Natural killer cell treated with Interleukin-12 subunit alpha and Interleukin-12 subunit beta and Interleukin-15 and Interleukin-18, amount 100 ng/mL, for 72 hours (primary cell): Measurements from ENCODE around the gene SETX. TPM values are rescaled to one million over a fixed set of nuclear protein-coding genes. Genes with fewer than 3 reads are reported as not detected.
"Not testable (repeated sequence)": the region's sequence is repeated elsewhere in the genome, so short reads cannot be mapped to it uniquely, and the experiment has no call there.

Experiments used
- ATAC-seq, 2 donors: fragments of 150-1000 bp; cut with Tn5 transposase in 1 of 2; sonication (Bioruptor Pico), chemical (Tn5 transposase) in 1 of 2; 2 replicates each; pipeline ENCODE4 v1.10.0; 2021
- DNase-seq: peaks from one replicate; pipeline ENCODE4 v3.0.0; 2022; ENCODE audit warnings: low spot score
- H3K27ac Mint-ChIP-seq, 2 donors: 1 replicate in 1 of 2; 2 replicates in 1 of 2; pipeline ENCODE4 v1.8.0; 2022; ENCODE audit warnings: mixed read lengths in 2 of 2, mild to moderate bottlenecking in 1 of 2, moderate library complexity in 1 of 2
- H3K27me3 Mint-ChIP-seq, 2 donors: 1 replicate in 1 of 2; 2 replicates in 1 of 2; pipeline ENCODE4 v1.8.0; 2022; ENCODE audit warnings: mixed read lengths in 2 of 2
- H3K36me3 Mint-ChIP-seq: one replicate; pipeline ENCODE4 v1.8.0; 2022; ENCODE audit warnings: mixed read lengths
- H3K4me1 Mint-ChIP-seq, 2 donors: 1 replicate in 1 of 2; 2 replicates in 1 of 2; pipeline ENCODE4 v1.8.0; 2022; ENCODE audit warnings: low read depth in 2 of 2, mixed read lengths in 2 of 2, mild to moderate bottlenecking in 1 of 2
- H3K4me3 Mint-ChIP-seq: one replicate; pipeline ENCODE4 v1.8.0; 2022; ENCODE audit warnings: mixed read lengths
- H3K9me3 Mint-ChIP-seq: 2 replicates; pipeline ENCODE4 v1.8.0; 2022; ENCODE audit warnings: mixed read lengths
- total RNA-seq, 2 donors: library from RNA; stranded (reverse); gene quantifications; one replicate each; pipeline ENCODE4 v1.2.3, GENCODE V29; 2022

Gene SETX
- total RNA-seq, 2 donors from 2014 or later = 66.1 to 67.4 TPM

DNA sequence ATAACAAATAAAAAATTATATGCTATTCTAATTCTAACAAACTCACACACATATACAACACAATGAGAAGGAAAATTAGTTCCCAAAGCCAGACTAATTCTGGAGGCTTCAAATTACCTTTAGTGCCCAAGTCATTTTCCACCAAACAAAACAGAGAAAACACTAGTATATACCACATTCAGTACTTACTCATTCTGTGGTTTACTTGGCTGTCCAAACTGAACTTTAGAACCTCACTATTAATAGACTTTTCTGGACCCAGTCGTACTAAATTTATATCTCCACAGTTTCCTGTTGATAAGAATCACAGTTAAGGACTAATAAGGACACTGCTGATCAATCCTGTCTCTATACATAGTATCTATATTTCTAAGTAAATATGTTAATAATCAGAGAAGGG lies 66.4 kb downstream of the SETX start:
- peaks cover 9 to 11% of the 10 kb centered on the region in 2 donors for H3K4me1 Mint-ChIP-seq
- H3K36me3 Mint-ChIP-seq = peaks cover 10% of the 10 kb centered on the region
- H3K4me3 Mint-ChIP-seq = no peak overlapping the region
- H3K27me3 Mint-ChIP-seq = no peaks in the 10 kb centered on the region
- no peak for DNase-seq
- no peak overlapping the region for H3K27ac Mint-ChIP-seq
- no peak for ATAC-seq
- H3K9me3 Mint-ChIP-seq = no peaks in the 10 kb centered on the region

DNA sequence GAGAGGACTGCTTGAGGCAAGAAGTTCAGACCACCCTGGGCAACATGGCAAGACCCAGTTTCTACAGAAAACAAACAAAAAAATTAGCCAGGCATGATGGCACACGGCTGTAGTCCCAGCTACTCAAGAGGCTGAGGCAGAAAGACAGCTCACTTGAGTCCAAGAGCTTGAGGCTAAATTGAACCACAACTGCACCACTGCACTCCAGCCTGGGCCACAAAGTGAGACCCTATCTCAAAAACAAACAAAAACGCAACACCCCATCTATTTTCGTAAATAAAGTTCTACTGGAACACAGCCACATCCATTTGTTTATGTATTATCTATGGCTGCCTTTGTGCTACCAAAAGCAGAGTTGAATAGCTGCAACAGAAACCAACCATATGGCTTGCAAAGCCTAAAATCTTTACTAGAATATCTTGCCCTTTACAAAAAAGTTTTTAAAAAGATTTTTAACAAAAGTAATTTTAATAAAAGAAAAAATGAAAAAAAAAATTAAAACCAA lies 67.5 kb downstream of the SETX start:
- no peak for DNase-seq
- Mint-ChIP-seq H3K4me3 (no peak overlapping the region), H3K9me3 (no peaks in the 10 kb centered on the region), H3K27ac (no peak overlapping the region), H3K4me1 (peaks cover 4 to 9% of the 10 kb centered on the region in 2 donors), H3K36me3 (peaks cover 17% of the 10 kb centered on the region), H3K27me3 (no peaks in the 10 kb centered on the region)
- no peak for ATAC-seq

DNA sequence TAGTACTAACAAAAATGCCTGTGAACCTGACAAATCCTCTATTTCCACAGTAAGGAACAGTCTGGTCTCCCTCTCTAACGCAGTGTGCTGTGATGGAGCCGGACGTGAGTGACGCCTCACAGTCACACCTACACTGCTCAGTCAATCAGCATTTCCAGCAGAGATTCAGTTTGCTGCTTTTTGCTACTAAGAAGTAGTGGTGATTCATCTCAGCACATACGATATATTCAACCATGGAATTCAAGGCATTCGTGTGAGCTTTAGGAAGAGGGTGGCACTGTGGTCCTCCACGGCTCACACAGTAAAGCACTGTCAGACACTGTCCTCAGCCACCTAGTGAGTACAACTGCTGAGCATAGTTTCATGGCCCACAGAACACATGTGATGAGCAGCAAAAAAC lies 70.9 kb downstream of the SETX start:
- ATAC-seq (no peak), DNase-seq (no peak)
- H3K27me3 Mint-ChIP-seq = no peaks in the 10 kb centered on the region
- peaks cover 35% of the 10 kb centered on the region for H3K36me3 Mint-ChIP-seq
- no peaks in the 10 kb centered on the region for H3K9me3 Mint-ChIP-seq
- H3K4me1 Mint-ChIP-seq = peaks cover 2 to 4% of the 10 kb centered on the region in 2 donors
- H3K4me3 Mint-ChIP-seq = no peak overlapping the region
- H3K27ac Mint-ChIP-seq = no peak overlapping the region

DNA sequence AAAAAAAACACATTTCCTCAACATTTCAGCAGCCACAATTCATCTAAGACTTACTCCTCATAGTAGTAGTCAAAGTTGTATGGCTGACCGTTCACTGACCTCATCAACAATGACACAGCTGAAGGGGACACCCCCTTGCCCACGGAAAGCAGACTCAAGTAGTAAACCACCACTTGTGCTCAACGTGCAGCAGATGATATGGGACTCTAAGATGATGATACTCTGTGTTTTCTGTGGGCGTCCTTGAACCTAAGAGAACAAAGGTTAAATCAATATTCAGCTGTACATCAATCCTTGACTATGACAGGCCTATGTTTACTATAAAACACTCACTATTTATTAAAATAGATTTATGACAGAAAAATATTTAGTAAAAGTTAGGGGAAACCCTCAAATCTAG lies 71.6 kb downstream of the SETX start:
- no peak for DNase-seq
- peaks cover 0 to 2% of the 10 kb centered on the region in 2 donors for H3K4me1 Mint-ChIP-seq
- H3K9me3 Mint-ChIP-seq = no peaks in the 10 kb centered on the region
- ATAC-seq = peak in 1 of 2 donors; percentile 56
- H3K4me3 Mint-ChIP-seq = no peak overlapping the region
- H3K36me3 Mint-ChIP-seq = peaks cover 39% of the 10 kb centered on the region
- peak overlapping the region in 1 of 2 donors; percentile 19 for H3K27ac Mint-ChIP-seq
- H3K27me3 Mint-ChIP-seq = no peaks in the 10 kb centered on the region

DNA sequence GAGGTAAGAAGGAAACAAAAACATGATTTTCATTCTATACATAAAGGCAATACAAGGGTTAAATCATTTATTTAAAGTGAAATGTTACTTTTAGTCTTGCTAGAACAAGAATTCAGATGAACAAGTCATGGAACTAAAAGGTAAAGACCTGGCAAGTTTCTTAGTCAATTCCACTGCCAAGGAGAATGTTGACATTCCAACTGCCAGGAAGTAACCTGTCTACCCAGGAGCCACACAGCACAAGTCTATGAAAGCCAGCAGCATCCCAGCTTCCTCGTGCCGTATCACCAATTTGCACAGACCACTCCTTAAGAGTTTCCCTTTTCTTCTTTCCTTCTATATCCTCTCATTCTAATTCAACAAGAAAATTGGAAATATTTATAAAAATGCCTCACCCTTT lies 79.9 kb downstream of the SETX start:
- no peak overlapping the region for H3K27ac Mint-ChIP-seq
- DNase-seq (no peak), ATAC-seq (no peak)
- peaks cover 0 to 7% of the 10 kb centered on the region in 2 donors for H3K4me1 Mint-ChIP-seq
- H3K36me3 Mint-ChIP-seq = peaks cover 34% of the 10 kb centered on the region
- no peaks in the 10 kb centered on the region for H3K9me3 Mint-ChIP-seq
- H3K4me3 Mint-ChIP-seq = no peak overlapping the region
- H3K27me3 Mint-ChIP-seq = no peaks in the 10 kb centered on the region

DNA sequence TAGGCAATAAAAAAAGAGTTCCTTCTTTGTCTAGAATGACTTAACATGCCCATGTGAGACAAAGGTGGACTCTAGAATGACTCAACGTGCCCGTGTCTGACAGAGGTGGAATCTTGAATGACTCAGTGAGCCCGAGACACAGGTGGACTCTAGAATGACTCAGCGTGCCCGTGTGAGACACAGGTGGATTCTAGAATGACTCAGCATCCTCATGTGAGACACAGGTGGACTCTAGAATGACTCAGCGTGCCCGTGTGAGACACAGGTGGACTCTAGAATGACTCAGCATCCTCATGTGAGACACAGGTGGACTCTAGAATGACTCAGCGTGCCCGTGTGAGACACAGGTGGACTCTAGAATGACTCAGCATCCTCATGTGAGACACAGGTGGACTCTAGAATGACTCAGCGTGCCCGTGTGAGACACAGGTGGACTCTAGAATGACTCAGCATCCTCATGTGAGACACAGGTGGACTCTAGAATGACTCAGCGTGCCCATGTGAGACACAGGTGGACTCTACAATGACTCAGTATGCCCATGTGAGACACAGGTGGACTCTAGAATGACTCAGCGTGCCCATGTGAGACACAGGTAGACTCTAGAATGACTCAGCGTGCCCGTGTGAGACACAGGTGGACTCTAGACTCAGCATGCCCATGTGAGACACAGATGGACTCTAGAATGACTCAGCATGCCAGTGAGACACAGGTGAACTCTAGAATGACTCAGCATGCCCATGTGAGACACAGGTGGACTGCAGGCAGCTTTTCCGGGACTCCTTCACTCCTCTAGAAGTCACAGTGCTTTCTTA lies 84.9 kb downstream of the SETX start:
- H3K27ac Mint-ChIP-seq, ATAC-seq, H3K4me1 Mint-ChIP-seq, DNase-seq, H3K4me3 Mint-ChIP-seq, H3K27me3 Mint-ChIP-seq, H3K9me3 Mint-ChIP-seq: not testable (repeated sequence)
- H3K36me3 Mint-ChIP-seq = peaks cover 15% of the 10 kb centered on the region

DNA sequence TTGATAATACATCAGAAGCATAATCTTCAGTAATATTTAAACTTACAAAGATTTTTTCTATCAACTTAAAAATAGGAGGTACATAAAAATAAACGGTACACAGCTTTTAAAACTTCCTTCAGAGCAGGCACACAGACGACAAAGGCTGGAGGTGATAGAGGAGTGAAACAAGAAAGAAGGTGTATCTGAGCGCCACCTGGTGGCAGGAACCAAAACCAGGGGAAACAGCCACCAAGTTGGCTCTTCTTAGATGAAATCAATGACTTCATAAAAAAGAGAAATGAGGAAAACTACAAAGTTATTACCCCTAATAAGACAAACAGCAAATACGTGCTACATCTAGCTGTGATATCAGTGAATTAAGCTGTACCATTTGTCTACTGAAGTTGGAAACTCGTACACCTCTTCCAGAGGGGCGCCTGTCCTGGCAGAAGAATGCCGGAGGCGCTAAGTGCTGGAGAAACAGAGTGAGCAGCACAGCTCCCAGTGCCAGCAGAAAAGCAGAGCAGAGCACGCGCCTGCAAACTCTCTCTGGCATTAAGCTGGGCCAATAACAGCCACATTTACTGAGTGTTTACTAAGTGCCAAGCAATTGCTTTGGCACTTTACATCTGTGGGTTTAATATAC lies 85.9 kb downstream of the SETX start:
- H3K9me3 Mint-ChIP-seq = no peaks in the 10 kb centered on the region
- peak in 1 of 2 donors; percentile 56 for ATAC-seq
- H3K36me3 Mint-ChIP-seq = peaks cover 15% of the 10 kb centered on the region
- no peaks in the 10 kb centered on the region for H3K27me3 Mint-ChIP-seq
- H3K4me3 Mint-ChIP-seq = no peak overlapping the region
- peak overlapping the region in 1 of 2 donors; percentile 23 for H3K27ac Mint-ChIP-seq
- peak; percentile 72 for DNase-seq
- peaks cover 0 to 7% of the 10 kb centered on the region in 2 donors for H3K4me1 Mint-ChIP-seq

DNA sequence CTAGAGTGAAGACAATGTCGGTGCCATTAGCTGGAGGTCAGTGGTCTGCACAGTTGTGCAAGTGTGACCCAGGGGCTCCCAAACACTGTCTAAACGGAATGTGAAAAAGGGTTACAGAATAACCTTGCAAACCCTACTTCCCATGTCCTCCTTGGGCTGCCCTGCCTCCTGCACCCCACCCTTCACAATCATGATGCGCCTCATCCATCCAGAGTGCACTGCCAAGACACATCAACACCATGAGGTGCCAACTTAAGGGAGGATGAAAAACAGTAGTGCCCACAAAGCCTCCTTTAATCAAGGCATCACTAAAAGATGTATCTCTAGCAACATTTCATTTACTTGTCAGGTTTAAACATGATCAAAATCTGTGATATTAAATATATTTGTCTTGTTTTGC lies 87.1 kb downstream of the SETX start:
- no peak for DNase-seq
- no peaks in the 10 kb centered on the region for H3K27me3 Mint-ChIP-seq
- no peak for ATAC-seq
- H3K9me3 Mint-ChIP-seq = no peaks in the 10 kb centered on the region
- peaks cover 0 to 11% of the 10 kb centered on the region in 2 donors for H3K4me1 Mint-ChIP-seq
- no peak overlapping the region for H3K4me3 Mint-ChIP-seq
- peak overlapping the region in 1 of 2 donors; percentile 23 for H3K27ac Mint-ChIP-seq
- peaks cover 13% of the 10 kb centered on the region for H3K36me3 Mint-ChIP-seq

DNA sequence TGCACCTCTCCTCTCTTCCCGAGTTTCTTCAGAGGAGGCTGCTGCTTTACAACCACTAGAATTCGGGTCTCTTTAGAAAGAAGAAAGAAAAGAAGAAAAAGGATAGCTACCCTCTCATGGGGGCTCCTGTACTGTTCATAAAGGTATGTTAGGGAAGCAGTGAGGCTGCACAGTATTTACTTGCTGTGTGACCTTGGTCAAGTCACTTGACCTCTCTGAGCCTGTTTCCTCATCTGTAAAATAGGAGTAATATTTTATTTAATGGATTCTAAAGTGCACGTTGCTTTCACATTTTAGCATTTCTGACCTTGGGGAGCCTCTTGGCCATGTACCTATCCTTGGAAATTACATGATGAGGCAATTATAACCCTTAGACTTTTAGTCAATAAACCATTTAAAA lies 88.8 kb downstream of the SETX start:
- no peak overlapping the region for H3K4me3 Mint-ChIP-seq
- ATAC-seq (no peak), DNase-seq (no peak)
- peak overlapping the region in 1 of 2 donors; percentile 34 for H3K27ac Mint-ChIP-seq
- H3K4me1 Mint-ChIP-seq = peaks cover 0 to 11% of the 10 kb centered on the region in 2 donors
- H3K36me3 Mint-ChIP-seq = peaks cover 4% of the 10 kb centered on the region
- H3K27me3 Mint-ChIP-seq = no peaks in the 10 kb centered on the region
- no peaks in the 10 kb centered on the region for H3K9me3 Mint-ChIP-seq

DNA sequence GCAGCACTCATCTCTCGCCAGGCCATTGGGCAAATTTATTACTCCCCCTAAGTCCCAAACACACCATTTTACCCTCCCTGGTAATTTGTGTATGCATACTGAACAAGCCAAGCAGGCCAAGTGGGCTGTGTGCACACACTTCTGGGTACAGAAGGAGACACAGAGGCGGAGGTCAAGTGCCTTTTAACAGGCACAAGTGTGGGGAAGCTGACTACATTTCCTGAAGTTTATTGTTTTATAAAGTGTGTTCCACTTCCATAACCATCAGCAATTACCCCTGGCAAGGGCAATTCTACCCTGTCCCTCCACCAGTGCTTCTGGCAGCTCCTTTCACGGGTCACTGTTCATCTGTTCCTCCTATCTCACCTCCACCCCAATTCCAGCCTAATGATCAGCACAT lies 93.9 kb downstream of the SETX start:
- no peak overlapping the region for H3K27ac Mint-ChIP-seq
- DNase-seq (no peak), ATAC-seq (no peak)
- no peak overlapping the region for H3K4me3 Mint-ChIP-seq
- H3K36me3 Mint-ChIP-seq = peaks cover 3% of the 10 kb centered on the region
- H3K4me1 Mint-ChIP-seq = peaks cover 0 to 8% of the 10 kb centered on the region in 2 donors
- no peaks in the 10 kb centered on the region for H3K9me3 Mint-ChIP-seq
- H3K27me3 Mint-ChIP-seq = no peaks in the 10 kb centered on the region

DNA sequence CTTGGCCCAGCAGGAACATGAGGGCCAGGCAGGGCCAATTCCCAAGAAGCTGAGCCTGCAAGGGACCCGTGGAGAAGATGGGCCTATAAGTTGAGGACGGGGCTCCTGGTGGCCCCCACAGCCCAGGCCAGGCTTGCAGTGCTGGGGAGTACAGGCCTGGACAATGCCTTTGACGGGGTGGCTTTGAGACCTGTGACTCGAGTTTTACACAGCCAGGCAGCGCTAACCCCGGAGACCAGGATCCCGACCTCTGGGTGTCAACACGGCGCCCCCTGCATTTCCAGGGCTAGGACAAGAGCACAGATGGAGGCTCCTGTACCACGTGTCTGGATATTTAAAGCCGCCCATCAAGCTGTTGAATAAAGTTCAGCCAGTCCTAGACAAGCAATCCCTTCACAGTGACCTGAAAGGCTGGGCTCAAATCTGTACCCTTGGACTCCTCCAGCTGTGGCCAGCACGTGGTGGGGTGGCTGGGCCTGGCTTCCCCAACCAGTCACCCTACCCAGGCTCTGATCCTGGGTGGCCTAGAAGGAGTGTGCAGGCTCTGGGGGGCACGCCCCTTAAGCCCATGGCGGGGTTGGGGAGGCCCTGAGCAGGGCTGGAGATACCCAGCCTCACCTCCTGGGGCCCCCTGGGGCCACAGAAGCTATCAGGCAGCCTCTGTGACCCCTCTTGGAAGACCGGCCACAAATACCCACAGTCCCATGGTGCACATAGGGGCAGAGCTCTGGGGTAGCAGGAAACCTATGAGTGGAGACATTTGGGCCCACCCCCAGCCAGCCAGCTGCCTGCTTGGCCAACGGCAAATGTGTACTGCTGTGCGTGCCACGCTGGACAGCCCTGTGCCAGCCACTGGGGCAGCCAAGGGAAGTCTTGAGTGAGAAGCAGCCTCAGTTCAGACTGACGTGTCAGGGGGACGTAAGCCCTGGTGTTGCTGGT lies 104.2 kb downstream of the SETX start:
- no peaks in the 10 kb centered on the region for H3K36me3 Mint-ChIP-seq
- H3K4me1 Mint-ChIP-seq = no peaks in the 10 kb centered on the region
- ATAC-seq = peak; percentile 27 to 37
- no peak for DNase-seq
- H3K27ac Mint-ChIP-seq = no peak overlapping the region
- peaks cover 0 to 11% of the 10 kb centered on the region in 2 donors for H3K27me3 Mint-ChIP-seq
- H3K4me3 Mint-ChIP-seq = no peak overlapping the region
- H3K9me3 Mint-ChIP-seq = no peaks in the 10 kb centered on the region

DNA sequence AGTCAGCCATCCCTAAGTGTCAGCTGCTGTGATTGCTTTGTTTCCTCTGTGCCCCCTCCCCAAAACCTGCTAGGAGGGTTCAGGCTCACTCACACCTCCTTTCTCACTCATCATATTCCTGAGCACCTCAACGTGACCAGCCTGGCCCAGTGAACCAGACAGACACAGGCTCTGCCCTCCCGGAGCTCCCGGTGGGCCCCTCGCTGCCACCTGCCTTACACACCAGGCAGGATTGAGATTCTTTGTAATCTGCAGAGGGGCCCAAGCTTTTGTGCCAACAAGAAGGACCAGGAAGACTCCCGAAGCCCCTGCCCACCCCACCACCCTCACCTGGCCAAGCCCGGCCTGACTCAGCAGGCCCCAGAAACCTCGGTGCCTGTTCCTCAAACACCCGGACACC lies 105.1 kb downstream of the SETX start:
- peaks cover 0 to 11% of the 10 kb centered on the region in 2 donors for H3K27me3 Mint-ChIP-seq
- ATAC-seq = no peak

DNA sequence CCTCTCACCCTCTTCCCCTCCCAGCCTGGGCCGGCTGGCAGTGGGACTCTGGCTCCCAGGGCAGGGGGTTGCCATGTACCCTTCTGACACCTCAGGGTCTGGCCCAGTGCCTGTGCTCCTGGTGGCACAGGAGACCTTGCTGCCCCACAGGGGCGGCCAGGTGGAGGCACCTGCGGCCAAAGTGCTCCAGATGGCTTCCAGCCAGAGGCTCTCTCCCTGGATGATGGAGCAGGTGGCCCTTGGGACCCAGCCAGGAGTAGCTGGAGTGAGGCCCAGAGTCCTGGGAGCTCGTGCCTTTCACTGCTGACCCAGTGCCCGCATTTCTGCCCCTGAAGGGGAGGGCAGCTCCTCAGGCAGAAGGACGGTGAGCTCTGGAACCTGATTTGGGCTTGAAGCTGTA lies 105.7 kb downstream of the SETX start:
- H3K9me3 Mint-ChIP-seq = no peaks in the 10 kb centered on the region
- H3K27ac Mint-ChIP-seq = no peak overlapping the region
- peaks cover 0 to 13% of the 10 kb centered on the region in 2 donors for H3K27me3 Mint-ChIP-seq
- no peaks in the 10 kb centered on the region for H3K36me3 Mint-ChIP-seq
- ATAC-seq (no peak), DNase-seq (no peak)
- H3K4me3 Mint-ChIP-seq = no peak overlapping the region
- no peaks in the 10 kb centered on the region for H3K4me1 Mint-ChIP-seq

More for the DNA sequence above, 105.1 kb downstream of the SETX start:
- Mint-ChIP-seq H3K9me3 (no peaks in the 10 kb centered on the region), H3K4me3 (no peak overlapping the region), H3K4me1 (no peaks in the 10 kb centered on the region), H3K27ac (no peak overlapping the region), H3K36me3 (no peaks in the 10 kb centered on the region)
- no peak for DNase-seq
